Spleen (tissue), 11 donors: ENCODE results near the gene ADRB2. TPM values are rescaled to one million over a fixed set of nuclear protein-coding genes. Genes with fewer than 3 reads are reported as not detected.

Experiments
- DNase-seq: peaks from one replicate; pipeline ENCODE4 v3.0.0-alpha.2; 2020
- H3K27ac ChIP-seq, 8 donors: fragments of 200-600 bp; sonication (generic) in 7 of 8; 1 replicate in 4 of 8; 2 replicates in 4 of 8; pipeline versions ENCODE4 v1.5.0 to v1.8.0; 2016 to 2021; ENCODE audit warnings: inconsistent platforms in 4 of 8, mild to moderate bottlenecking in 4 of 8, moderate library complexity in 1 of 8
- H3K27me3 ChIP-seq, 7 donors: fragments of 200-600 bp; sonication (generic) in 6 of 7; replicated peaks in 1 of 7; 1 replicate in 4 of 7; 2 replicates in 3 of 7; pipeline versions ENCODE4 v1.5.0 to v1.8.0; 2016 to 2021; ENCODE audit warnings: inconsistent platforms in 3 of 7, mild to moderate bottlenecking in 1 of 7
- H3K36me3 ChIP-seq, 6 donors: fragments of 200-600 bp; sonication (generic) in 5 of 6; 1 replicate in 4 of 6; 2 replicates in 2 of 6; pipeline versions ENCODE4 v1.5.0 to v1.8.0; 2016 to 2021; ENCODE audit warnings: inconsistent platforms in 2 of 6
- H3K4me1 ChIP-seq, 6 donors: fragments of 200-600 bp; sonication (generic) in 5 of 6; 1 replicate in 3 of 6; 2 replicates in 3 of 6; pipeline versions ENCODE4 v1.5.0 to v1.8.0; 2016 to 2021; ENCODE audit warnings: inconsistent platforms in 3 of 6
- H3K4me3 ChIP-seq, 8 donors: fragments of 200-600 bp; sonication (generic) in 7 of 8; 1 replicate in 4 of 8; 2 replicates in 4 of 8; pipeline versions ENCODE4 v1.5.0 to v1.8.0; 2016 to 2021; ENCODE audit warnings: inconsistent platforms in 4 of 8, mild to moderate bottlenecking in 4 of 8, moderate library complexity in 2 of 8
- H3K9me3 ChIP-seq, 8 donors: fragments of 200-600 bp; sonication (generic) in 7 of 8; 1 replicate in 4 of 8; 2 replicates in 4 of 8; pipeline versions ENCODE4 v1.5.0 to v1.8.0; 2016 to 2021; ENCODE audit warnings: inconsistent platforms in 4 of 8
- CTCF ChIP-seq, 11 experiments: fragments of 200-600 bp in 7 of 11; fragments of 450-650 bp in 4 of 11; sonication (generic) in 4 of 11; IDR thresholded peaks in 8 of 11; conservative IDR thresholded peaks in 3 of 11; 1 replicate in 7 of 11; 2 replicates in 4 of 11; pipeline versions ENCODE4 v1.4.0 to v1.8.0; 2016 to 2021; ENCODE audit warnings: antibody characterized with exemption in 11 of 11, inconsistent platforms in 4 of 11, mild to moderate bottlenecking in 1 of 11
- POLR2A ChIP-seq, 3 donors: fragments of 450-650 bp; IDR thresholded peaks; one replicate each; pipeline ENCODE4 v1.5.1; 2017; ENCODE audit warnings: antibody characterized with exemption in 3 of 3, mild to moderate bottlenecking in 1 of 3
- POLR2AphosphoS5 ChIP-seq, 3 donors: sonication (generic); formaldehyde crosslinking; IDR thresholded peaks; one replicate each; pipeline ENCODE4 v1.5.1; 2017; ENCODE audit warnings: antibody characterized with exemption in 3 of 3
- WGBS, 5 donors: extraction: QIAGEN DNeasy Blood & Tissue Kit in 3 of 5; methylation state at CpG; one replicate each; pipeline versions ENCODE4 v1.1.5 to v1.1.7; 2013 to 2018; 5-methylcytosine and 5-hydroxymethylcytosine counted together
- intact Hi-C: fragments of 100-400 bp; cut with DNase I; formaldehyde crosslinking; loops from one replicate; pipeline ENCODE4 v1.15.0; 2023; ENCODE audit warnings: low total_unique reads
- polyA plus RNA-seq, 3 donors: library from polyadenylated mRNA; stranded (reverse); fragments of 200-250 nt; gene quantifications; one replicate each; pipeline ENCODE4 v1.2.1, GENCODE V29; 2013
- total RNA-seq, 7 donors: library from RNA; depleted of rRNA in 3 of 7; stranded (reverse); fragments of >200 nt in 3 of 7; fragmentation: NEBNext Ultra II Directional in 4 of 7; extraction: Animal tissue kit (Norgen Biotek cat#: 25700) in 4 of 7; gene quantifications; one replicate each; pipeline versions ENCODE4 v1.1.0 to v1.2.1, GENCODE V29; 2016 to 2021
- donor health status: healthy with polysubstance abuse.
- donor health status: DM: no; HTN: no; CAD: no; lungs with moderate emphysema.
- donor health status: DM: no; HTN: no; CAD: no.
- donor health status: Bipolar disorder and iron deficiency.
- donor health status: healthy.
- donor health status: DM: no; HTN: no; CAD: no.
- donor health status: DM: yes; HTN: yes; CAD: no.

ADRB2 gene
- total and polyA plus RNA-seq, 10 donors, result 1.2 to 23.1 (median 9.4) TPM

- Histone ChIP-seq H3K36me3 (peaks cover 0 to 6% (median 0%) of the 10 kb centered on the region in 6 donors), H3K4me3 (no peak overlapping the region), H3K27me3 (no peaks in the 10 kb centered on the region), H3K9me3 (no peaks in the 10 kb centered on the region), H3K4me1 (peaks cover 0 to 27% (median 10%) of the 10 kb centered on the region in 6 donors), H3K27ac (no peak overlapping the region)
- intact Hi-C loops, result no loop called here
- TF ChIP-seq POLR2A (IDR thresholded peaks at IDR 0.05) (no peak), CTCF (IDR thresholded peaks at IDR 0.05 in 8 of 11, conservative IDR thresholded peaks at IDR 0.05 in 3 of 11) (no peak), POLR2AphosphoS5 (IDR thresholded peaks at IDR 0.05) (no peak)
- WGBS, 5 donors, result 68 to 81% (median 73%) methylated on average over 5 of the region's 5 CpGs
- no peak for DNase-seq
Observed at GRCh38 chr5:148864113-148864841, 37.9 kb downstream of the ADRB2 start.

- 55 to 92% (median 84%) methylated on average over 2 of the region's 2 CpGs for WGBS, 5 donors
- intact Hi-C loops, result no loop called here
- peaks cover 0 to 13% (median 0%) of the 10 kb centered on the region in 6 donors for H3K4me1 ChIP-seq
- no peak for DNase-seq
- TF ChIP-seq POLR2A (IDR thresholded peaks at IDR 0.05), result no peak
- TF ChIP-seq POLR2AphosphoS5 (IDR thresholded peaks at IDR 0.05), result no peak
- no peak for TF ChIP-seq CTCF (IDR thresholded peaks at IDR 0.05 in 8 of 11, conservative IDR thresholded peaks at IDR 0.05 in 3 of 11)
- no peak overlapping the region for H3K27ac ChIP-seq
- H3K27me3 ChIP-seq, result no peaks in the 10 kb centered on the region
- H3K9me3 ChIP-seq, result no peaks in the 10 kb centered on the region
- no peak overlapping the region for H3K4me3 ChIP-seq
- peaks cover 0 to 6% (median 0%) of the 10 kb centered on the region in 6 donors for H3K36me3 ChIP-seq
Observed at GRCh38 chr5:148866024-148866423, 39.6 kb downstream of the ADRB2 start.

- Histone ChIP-seq H3K9me3 (no peaks in the 10 kb centered on the region), H3K4me1 (peaks cover 0 to 13% (median 2%) of the 10 kb centered on the region in 6 donors), H3K4me3 (no peak overlapping the region), H3K36me3 (no peaks in the 10 kb centered on the region), H3K27ac (no peak overlapping the region), H3K27me3 (no peaks in the 10 kb centered on the region)
- no peak for DNase-seq
- TF ChIP-seq POLR2A (IDR thresholded peaks at IDR 0.05), result no peak
- TF ChIP-seq CTCF (IDR thresholded peaks at IDR 0.05 in 8 of 11, conservative IDR thresholded peaks at IDR 0.05 in 3 of 11), result no peak
- no peak for TF ChIP-seq POLR2AphosphoS5 (IDR thresholded peaks at IDR 0.05)
- 89 to 98% (median 94%) methylated on average over 5 of the region's 5 CpGs for WGBS, 5 donors
- intact Hi-C loops, result no loop called here
Observed at GRCh38 chr5:148873120-148873519, 46.7 kb downstream of the ADRB2 start.

GRCh38 chr5:148873690-148874485 lies 47.5 kb downstream of the ADRB2 start:
- H3K27me3 ChIP-seq, result no peaks in the 10 kb centered on the region
- H3K27ac ChIP-seq, result peak overlapping the region in 2 of 8 donors; percentile 26 to 46
- no peak overlapping the region for H3K4me3 ChIP-seq
- H3K9me3 ChIP-seq, result no peaks in the 10 kb centered on the region
- peaks cover 0 to 13% (median 2%) of the 10 kb centered on the region in 6 donors for H3K4me1 ChIP-seq
- no peaks in the 10 kb centered on the region for H3K36me3 ChIP-seq
- DNase-seq, result no peak
- intact Hi-C loops, result no loop called here
- TF ChIP-seq CTCF (IDR thresholded peaks at IDR 0.05 in 8 of 11, conservative IDR thresholded peaks at IDR 0.05 in 3 of 11) (no peak), POLR2AphosphoS5 (IDR thresholded peaks at IDR 0.05) (no peak)
- 58 to 78% (median 71%) methylated on average over 3 of the region's 3 CpGs for WGBS, 5 donors
